Loucy (cell line): ENCODE data around the gene HMCN1.

Experiments
- EZH2phosphoT487 ChIP-seq: fragments of 200-600 bp; IDR thresholded peaks from 2 replicates; pipeline ENCODE4 v1.6.1; 2018; ENCODE audit warnings: antibody characterized with exemption, mild to moderate bottlenecking, moderate library complexity, borderline replicate concordance
- TF ChIP-seq, protein P1 (sequence below): fragments of 200-600 bp; sonication (generic); conservative IDR thresholded peaks from 2 replicates; pipeline ENCODE4 v1.5.1; 2014; ENCODE audit warnings: mild to moderate bottlenecking, antibody characterized with exemption, low read length

DNA sequence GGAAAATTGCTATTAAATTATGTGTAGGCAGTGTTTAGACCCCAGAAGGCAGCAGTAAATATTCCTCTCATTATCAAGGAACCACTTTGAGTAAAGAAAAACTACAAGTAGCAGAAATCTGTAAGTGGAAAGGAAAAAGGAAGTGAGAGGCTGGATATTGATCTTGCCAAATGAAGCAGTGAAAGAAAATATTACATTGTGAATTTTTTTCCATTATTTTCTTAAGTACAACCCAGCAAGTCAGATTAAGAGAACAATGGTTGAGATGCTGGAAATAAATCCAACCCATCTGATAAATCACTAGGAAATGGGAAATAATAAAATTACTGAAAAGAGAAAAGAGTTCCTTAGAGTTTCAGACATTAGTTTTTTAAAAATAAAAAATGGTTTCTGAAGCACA, 106.7 kb downstream of the HMCN1 start:
- TF ChIP-seq, protein P1, sequence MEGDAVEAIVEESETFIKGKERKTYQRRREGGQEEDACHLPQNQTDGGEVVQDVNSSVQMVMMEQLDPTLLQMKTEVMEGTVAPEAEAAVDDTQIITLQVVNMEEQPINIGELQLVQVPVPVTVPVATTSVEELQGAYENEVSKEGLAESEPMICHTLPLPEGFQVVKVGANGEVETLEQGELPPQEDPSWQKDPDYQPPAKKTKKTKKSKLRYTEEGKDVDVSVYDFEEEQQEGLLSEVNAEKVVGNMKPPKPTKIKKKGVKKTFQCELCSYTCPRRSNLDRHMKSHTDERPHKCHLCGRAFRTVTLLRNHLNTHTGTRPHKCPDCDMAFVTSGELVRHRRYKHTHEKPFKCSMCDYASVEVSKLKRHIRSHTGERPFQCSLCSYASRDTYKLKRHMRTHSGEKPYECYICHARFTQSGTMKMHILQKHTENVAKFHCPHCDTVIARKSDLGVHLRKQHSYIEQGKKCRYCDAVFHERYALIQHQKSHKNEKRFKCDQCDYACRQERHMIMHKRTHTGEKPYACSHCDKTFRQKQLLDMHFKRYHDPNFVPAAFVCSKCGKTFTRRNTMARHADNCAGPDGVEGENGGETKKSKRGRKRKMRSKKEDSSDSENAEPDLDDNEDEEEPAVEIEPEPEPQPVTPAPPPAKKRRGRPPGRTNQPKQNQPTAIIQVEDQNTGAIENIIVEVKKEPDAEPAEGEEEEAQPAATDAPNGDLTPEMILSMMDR = no peak
- TF ChIP-seq EZH2phosphoT487 = no peak
